ENCODE data around the gene SMARCC2. TPM values are rescaled to one million over a fixed set of nuclear protein-coding genes. Genes with fewer than 3 reads are reported as not detected.

SMARCC2 gene
- total RNA-seq, 1 donor from 2014 or later: 196 TPM

DNA sequence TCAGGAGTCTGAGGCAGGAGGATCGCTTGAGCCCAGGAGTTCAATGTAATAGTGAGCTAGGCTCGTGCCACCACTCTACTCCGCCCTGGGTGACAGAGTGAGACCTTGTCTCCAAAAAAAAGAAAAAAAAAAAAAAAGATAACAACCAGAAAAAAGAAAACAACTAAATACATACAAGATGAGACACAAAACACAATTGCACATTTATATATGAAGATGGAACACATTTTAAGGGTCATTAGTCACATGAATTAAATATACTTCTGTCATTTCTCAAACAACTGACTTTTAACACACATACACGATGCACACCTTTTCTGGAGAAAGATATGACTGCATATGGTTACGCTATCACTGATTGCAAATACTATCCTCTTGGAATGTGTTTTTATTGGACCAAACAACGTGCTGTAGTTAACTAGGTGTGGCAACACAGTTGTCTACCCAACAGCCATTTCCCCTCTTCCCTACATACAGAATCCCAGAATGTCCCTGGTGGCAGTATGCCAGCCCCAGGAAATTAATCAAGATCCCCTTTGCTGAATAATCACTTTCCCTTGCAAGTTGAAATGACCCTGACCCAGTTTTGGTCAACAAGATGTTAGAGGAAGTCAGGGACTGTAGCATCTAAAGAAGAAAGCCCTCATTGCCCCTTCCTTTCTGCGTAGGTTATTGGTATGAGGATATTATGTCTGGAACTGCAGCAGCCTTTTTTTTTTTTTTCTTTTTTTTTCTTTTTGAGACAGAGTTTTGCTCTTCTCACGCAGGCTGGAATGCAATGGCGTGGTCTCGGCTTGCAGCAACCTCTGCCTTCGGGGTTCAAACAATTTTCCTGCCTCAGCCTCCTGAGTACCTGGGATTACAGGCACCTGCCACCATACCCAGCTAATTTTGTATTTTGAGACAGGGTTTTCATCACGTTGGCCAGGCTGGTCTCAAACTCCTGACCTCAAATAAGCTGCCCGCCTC is 42.5 kb downstream of the SMARCC2 start:
- Mint-ChIP-seq H3K9me3 (ENCODE audit: unreplicated experiment) (peaks cover 4% of the 10 kb centered on the region), H3K4me3 (ENCODE audit: unreplicated experiment) (no peak overlapping the region), H3K27ac (ENCODE audit: unreplicated experiment) (no peak overlapping the region), H3K4me1 (ENCODE audit: low read depth, unreplicated experiment) (peaks cover 5% of the 10 kb centered on the region), H3K27me3 (ENCODE audit: unreplicated experiment) (no peaks in the 10 kb centered on the region), H3K36me3 (ENCODE audit: unreplicated experiment) (peaks cover 6% of the 10 kb centered on the region)
- TF ChIP-seq, protein P1, sequence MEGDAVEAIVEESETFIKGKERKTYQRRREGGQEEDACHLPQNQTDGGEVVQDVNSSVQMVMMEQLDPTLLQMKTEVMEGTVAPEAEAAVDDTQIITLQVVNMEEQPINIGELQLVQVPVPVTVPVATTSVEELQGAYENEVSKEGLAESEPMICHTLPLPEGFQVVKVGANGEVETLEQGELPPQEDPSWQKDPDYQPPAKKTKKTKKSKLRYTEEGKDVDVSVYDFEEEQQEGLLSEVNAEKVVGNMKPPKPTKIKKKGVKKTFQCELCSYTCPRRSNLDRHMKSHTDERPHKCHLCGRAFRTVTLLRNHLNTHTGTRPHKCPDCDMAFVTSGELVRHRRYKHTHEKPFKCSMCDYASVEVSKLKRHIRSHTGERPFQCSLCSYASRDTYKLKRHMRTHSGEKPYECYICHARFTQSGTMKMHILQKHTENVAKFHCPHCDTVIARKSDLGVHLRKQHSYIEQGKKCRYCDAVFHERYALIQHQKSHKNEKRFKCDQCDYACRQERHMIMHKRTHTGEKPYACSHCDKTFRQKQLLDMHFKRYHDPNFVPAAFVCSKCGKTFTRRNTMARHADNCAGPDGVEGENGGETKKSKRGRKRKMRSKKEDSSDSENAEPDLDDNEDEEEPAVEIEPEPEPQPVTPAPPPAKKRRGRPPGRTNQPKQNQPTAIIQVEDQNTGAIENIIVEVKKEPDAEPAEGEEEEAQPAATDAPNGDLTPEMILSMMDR (IDR thresholded peaks at IDR 0.05; ENCODE audit: partially characterized antibody, unreplicated experiment): no peak
- DNase-seq: no peak

DNA sequence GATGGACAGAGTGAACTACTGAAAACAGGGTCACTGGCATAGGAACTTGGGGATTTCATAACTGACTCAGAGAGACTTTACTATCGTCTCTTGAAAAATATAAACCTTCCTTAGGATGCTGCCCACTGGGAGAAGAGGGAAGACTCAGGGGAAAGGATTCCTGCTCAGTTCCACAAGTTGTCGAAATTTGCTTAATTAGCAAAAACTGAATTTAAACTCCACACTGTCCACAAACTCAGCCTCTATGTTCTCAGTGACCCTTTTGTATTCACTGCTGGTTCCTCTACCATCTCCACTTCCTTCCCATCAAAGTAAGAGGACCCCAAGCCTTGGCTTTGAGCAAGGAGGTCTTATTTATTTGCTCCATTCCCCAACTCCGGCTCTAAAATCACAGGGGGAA is 44.1 kb downstream of the SMARCC2 start:
- Mint-ChIP-seq H3K4me1 (ENCODE audit: low read depth, unreplicated experiment) (no peaks in the 10 kb centered on the region), H3K36me3 (ENCODE audit: unreplicated experiment) (peaks cover 16% of the 10 kb centered on the region), H3K27ac (ENCODE audit: unreplicated experiment) (no peak overlapping the region), H3K27me3 (ENCODE audit: unreplicated experiment) (peaks cover 4% of the 10 kb centered on the region), H3K9me3 (ENCODE audit: unreplicated experiment) (peaks cover 4% of the 10 kb centered on the region), H3K4me3 (ENCODE audit: unreplicated experiment) (no peak overlapping the region)
- TF ChIP-seq, protein P1 (IDR thresholded peaks at IDR 0.05; ENCODE audit: partially characterized antibody, unreplicated experiment): no peak
- no peak for DNase-seq

DNA sequence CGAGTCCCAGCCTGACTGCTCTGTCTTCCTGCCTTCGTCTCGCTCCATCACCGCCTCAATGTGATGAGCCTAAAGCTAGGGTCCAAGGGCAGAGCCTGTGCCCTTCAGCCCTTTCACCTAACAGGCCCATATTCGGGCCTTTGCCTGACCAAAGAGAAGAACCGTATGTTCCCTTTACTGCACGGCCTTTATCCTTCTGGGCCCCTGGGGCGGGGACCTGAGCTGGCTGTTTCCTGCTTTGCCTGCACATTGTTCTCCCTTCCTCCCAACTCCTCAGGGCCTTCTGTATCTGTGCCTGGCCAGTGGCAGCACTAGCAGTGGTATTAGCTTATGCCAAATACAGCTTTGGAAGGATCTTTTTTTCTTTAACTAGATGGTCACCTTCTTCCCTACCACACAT is 45.4 kb downstream of the SMARCC2 start:
- peaks cover 4% of the 10 kb centered on the region for H3K27me3 Mint-ChIP-seq (ENCODE audit: unreplicated experiment)
- DNase-seq: no peak
- H3K4me3 Mint-ChIP-seq (ENCODE audit: unreplicated experiment): no peak overlapping the region
- H3K36me3 Mint-ChIP-seq (ENCODE audit: unreplicated experiment): peaks cover 16% of the 10 kb centered on the region
- TF ChIP-seq, protein P1 (IDR thresholded peaks at IDR 0.05; ENCODE audit: partially characterized antibody, unreplicated experiment): no peak
- no peak overlapping the region for H3K27ac Mint-ChIP-seq (ENCODE audit: unreplicated experiment)
- H3K4me1 Mint-ChIP-seq (ENCODE audit: low read depth, unreplicated experiment): no peaks in the 10 kb centered on the region
- peaks cover 5% of the 10 kb centered on the region for H3K9me3 Mint-ChIP-seq (ENCODE audit: unreplicated experiment)

DNA sequence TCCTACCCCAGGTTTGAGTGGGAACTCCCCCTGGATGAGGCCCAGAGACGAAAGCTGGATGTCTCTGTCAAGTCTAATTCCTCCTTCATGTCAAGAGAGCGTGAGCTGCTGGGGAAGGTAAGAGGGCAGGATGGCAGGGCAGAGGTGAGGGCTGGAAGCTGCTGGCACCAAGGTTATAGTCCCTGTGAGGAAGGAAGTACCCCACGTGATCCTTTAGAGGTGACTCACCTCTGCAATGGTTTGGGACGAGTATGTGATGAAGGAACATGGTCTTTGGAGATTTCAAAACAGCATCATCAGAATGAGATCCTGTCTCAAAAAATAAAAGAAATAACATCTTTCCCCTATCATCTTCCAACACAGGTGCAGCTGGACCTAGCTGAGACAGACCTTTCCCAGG is 46.1 kb downstream of the SMARCC2 start:
- Mint-ChIP-seq H3K4me3 (ENCODE audit: unreplicated experiment) (no peak overlapping the region), H3K27ac (ENCODE audit: unreplicated experiment) (no peak overlapping the region), H3K27me3 (ENCODE audit: unreplicated experiment) (peaks cover 4% of the 10 kb centered on the region), H3K36me3 (ENCODE audit: unreplicated experiment) (peaks cover 16% of the 10 kb centered on the region), H3K9me3 (ENCODE audit: unreplicated experiment) (peaks cover 5% of the 10 kb centered on the region), H3K4me1 (ENCODE audit: low read depth, unreplicated experiment) (no peaks in the 10 kb centered on the region)
- DNase-seq: no peak
- TF ChIP-seq, protein P1 (IDR thresholded peaks at IDR 0.05; ENCODE audit: partially characterized antibody, unreplicated experiment): no peak
